ENCODE results near the gene ISOC1. TPM values are rescaled to one million over a fixed set of nuclear protein-coding genes. Genes with fewer than 3 reads are reported as not detected.

Gene ISOC1
- total RNA-seq, 1 experiment from 2014 or later, result 21.1 TPM

GRCh38 chr5:129080766-129081165 is 13.8 kb upstream of the ISOC1 start:
- H3K27ac ChIP-seq (ENCODE audit: low read depth, low read length, poor library complexity, severe bottlenecking), result no peak overlapping the region
- no TSS peak for BruUV-seq (replicated peaks)
- no peaks in the 10 kb centered on the region for H3K4me1 ChIP-seq (ENCODE audit: insufficient read depth, low read length, poor library complexity, severe bottlenecking)
- H3K27me3 ChIP-seq (replicated peaks; ENCODE audit: insufficient read depth, low read depth, low read length, poor library complexity), result no peaks in the 10 kb centered on the region
- CTCF ChIA-PET, result no interaction called here
- no peak for DNase-seq (ENCODE audit: low spot score)
- intact Hi-C loops (cut with micrococcal nuclease; ENCODE audit: unreplicated experiment), result no loop called here
- H3K9me3 ChIP-seq (ENCODE audit: low read depth, low read length, poor library complexity, severe bottlenecking), result no peaks in the 10 kb centered on the region
- no peak for TF ChIP-seq EZH2 (IDR thresholded peaks at IDR 0.05; ENCODE audit: borderline replicate concordance, low read depth, low read length, poor library complexity, severe bottlenecking)
- TF ChIP-seq CTCF (conservative IDR thresholded peaks at IDR 0.05; ENCODE audit: low read depth, low read length), result no peak
- no peaks in the 10 kb centered on the region for H3K36me3 ChIP-seq (ENCODE audit: insufficient read depth, low read length, poor library complexity, severe bottlenecking)
- POLR2A ChIA-PET (ENCODE audit: low non-redundant PET), result no interaction called here
- no peak overlapping the region for H3K4me3 ChIP-seq (ENCODE audit: low read depth, low read length, poor library complexity, severe bottlenecking)

- no peak for DNase-seq (ENCODE audit: low spot score)
- TF ChIP-seq EZH2 (IDR thresholded peaks at IDR 0.05; ENCODE audit: borderline replicate concordance, low read depth, low read length, poor library complexity, severe bottlenecking) (no peak), CTCF (conservative IDR thresholded peaks at IDR 0.05; ENCODE audit: low read depth, low read length) (no peak)
- ChIA-PET CTCF (no interaction called here), POLR2A (ENCODE audit: low non-redundant PET) (no interaction called here)
- H3K27ac ChIP-seq (ENCODE audit: low read depth, low read length, poor library complexity, severe bottlenecking), result no peak overlapping the region
- no peaks in the 10 kb centered on the region for H3K36me3 ChIP-seq (ENCODE audit: insufficient read depth, low read length, poor library complexity, severe bottlenecking)
- no peaks in the 10 kb centered on the region for H3K9me3 ChIP-seq (ENCODE audit: low read depth, low read length, poor library complexity, severe bottlenecking)
- H3K27me3 ChIP-seq (replicated peaks; ENCODE audit: insufficient read depth, low read depth, low read length, poor library complexity), result peaks cover 12% of the 10 kb centered on the region
- H3K4me3 ChIP-seq (ENCODE audit: low read depth, low read length, poor library complexity, severe bottlenecking), result no peak overlapping the region
- intact Hi-C loops (cut with micrococcal nuclease; ENCODE audit: unreplicated experiment), result no loop called here
- BruUV-seq (replicated peaks), result no TSS peak
- H3K4me1 ChIP-seq (ENCODE audit: insufficient read depth, low read length, poor library complexity, severe bottlenecking), result no peaks in the 10 kb centered on the region
Measured at GRCh38 chr5:129082225-129083136, 12.1 kb upstream of the ISOC1 start.

- intact Hi-C loops (cut with micrococcal nuclease; ENCODE audit: unreplicated experiment), result no loop called here
- peak overlapping the region; percentile 69 for H3K4me3 ChIP-seq (ENCODE audit: low read depth, low read length, poor library complexity, severe bottlenecking)
- peaks cover 15% of the 10 kb centered on the region for H3K4me1 ChIP-seq (ENCODE audit: insufficient read depth, low read length, poor library complexity, severe bottlenecking)
- H3K27ac ChIP-seq (ENCODE audit: low read depth, low read length, poor library complexity, severe bottlenecking), result peak overlapping the region; percentile 74
- ChIA-PET CTCF (no interaction called here), POLR2A (ENCODE audit: low non-redundant PET) (no interaction called here)
- H3K27me3 ChIP-seq (replicated peaks; ENCODE audit: insufficient read depth, low read depth, low read length, poor library complexity), result peaks cover 5% of the 10 kb centered on the region
- TF ChIP-seq CTCF (conservative IDR thresholded peaks at IDR 0.05; ENCODE audit: low read depth, low read length) (no peak), EZH2 (IDR thresholded peaks at IDR 0.05; ENCODE audit: borderline replicate concordance, low read depth, low read length, poor library complexity, severe bottlenecking) (no peak)
- no peaks in the 10 kb centered on the region for H3K9me3 ChIP-seq (ENCODE audit: low read depth, low read length, poor library complexity, severe bottlenecking)
- DNase-seq (ENCODE audit: low spot score), result peak; percentile 33
- H3K36me3 ChIP-seq (ENCODE audit: insufficient read depth, low read length, poor library complexity, severe bottlenecking), result no peaks in the 10 kb centered on the region
- TSS peak; percentile 48 for BruUV-seq (replicated peaks)
Measured at GRCh38 chr5:129094924-129095899, 663 bp downstream of the ISOC1 start.

All from A673 (cell line).